Measurements from ENCODE around the gene EXOC3L2. TPM values are rescaled to one million over a fixed set of nuclear protein-coding genes. Genes with fewer than 3 reads are reported as not detected.

Gene EXOC3L2
- total and polyA plus RNA-seq, 4 donors: 0.19 to 2.9 (median 0.95) TPM

DNA sequence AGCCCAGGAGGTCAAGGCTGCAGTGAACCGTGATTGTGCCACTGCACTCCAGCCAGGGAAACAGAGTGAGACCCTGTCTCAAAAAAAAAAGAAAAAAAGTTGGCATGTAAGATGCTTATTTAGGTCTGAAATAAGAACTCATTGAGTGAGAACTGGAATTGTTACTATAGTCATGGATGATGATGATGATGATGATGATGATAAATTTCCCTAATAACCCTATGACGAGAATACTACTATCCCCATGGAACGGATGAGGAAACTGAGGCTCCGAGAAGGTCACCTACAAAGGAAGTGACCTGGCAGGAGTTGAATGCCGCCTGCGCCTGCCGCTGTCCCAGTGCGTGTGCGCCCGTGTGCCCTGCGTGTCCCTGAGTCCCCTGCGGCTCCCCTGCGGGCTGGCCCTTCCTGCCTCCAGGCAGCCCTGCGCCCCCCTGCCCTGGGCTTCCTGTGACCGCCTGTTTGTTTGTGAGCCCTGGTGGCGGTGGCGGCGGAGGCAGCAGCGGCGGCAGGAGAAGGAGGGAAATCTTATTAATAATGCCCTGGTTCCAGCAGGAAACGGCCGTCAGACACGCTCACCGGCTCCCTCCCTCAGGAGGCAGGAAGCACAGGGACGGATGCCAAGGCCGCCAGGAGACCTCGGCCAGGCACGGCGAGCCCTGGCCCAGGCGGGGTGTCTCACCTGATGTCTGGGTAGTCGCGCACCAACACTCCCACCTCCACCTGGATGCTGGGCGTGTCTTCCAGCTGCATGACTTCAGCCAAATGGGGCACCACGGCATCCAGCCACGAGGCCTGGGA lies 29.6 kb downstream of the EXOC3L2 start:
- no peaks in the 10 kb centered on the region for H3K9me3 ChIP-seq (ENCODE audit: control insufficient read depth, insufficient read depth, low read length)
- peaks cover 44% of the 10 kb centered on the region for H3K27me3 ChIP-seq (ENCODE audit: control insufficient read depth, insufficient read depth, low read length)
- no peak overlapping the region for H3K27ac ChIP-seq (ENCODE audit: low read depth, low read length)
- H3K4me1 ChIP-seq (ENCODE audit: control insufficient read depth, insufficient read depth, low read length): peaks cover 15% of the 10 kb centered on the region
- no peaks in the 10 kb centered on the region for H3K36me3 ChIP-seq (ENCODE audit: control insufficient read depth, insufficient read depth, low read length)
- H3K4me3 ChIP-seq (ENCODE audit: low read depth, low read length): no peak overlapping the region
- WGBS (ENCODE audit: insufficient coverage): 12% methylated on average over 34 of the region's 35 CpGs
- no peak for DNase-seq (ENCODE audit: low read depth in 4 of 6, low spot score in 6 of 6)

DNA sequence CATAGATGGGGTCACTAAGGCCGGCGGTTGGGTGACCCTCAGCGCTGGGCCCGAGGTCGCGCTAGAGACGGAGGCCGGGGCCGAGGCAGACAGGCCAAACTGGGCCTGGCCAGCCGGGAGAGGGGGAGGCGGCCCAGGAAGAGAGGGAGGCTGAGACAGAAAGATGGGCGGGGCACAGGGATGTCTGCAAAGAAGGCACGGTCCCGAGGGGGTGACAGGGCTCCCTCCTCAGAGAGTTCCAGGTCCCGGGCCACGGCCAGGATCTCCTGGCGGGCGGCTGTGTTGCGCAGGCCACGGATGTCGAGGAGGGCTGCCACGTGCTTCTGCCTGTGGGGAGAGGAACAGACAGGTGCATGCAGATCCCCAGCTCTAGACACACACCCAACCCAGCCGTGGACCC lies 32.2 kb downstream of the EXOC3L2 start:
- 68% methylated on average over 19 of the region's 23 CpGs for WGBS (ENCODE audit: insufficient coverage)
- no peaks in the 10 kb centered on the region for H3K36me3 ChIP-seq (ENCODE audit: control insufficient read depth, insufficient read depth, low read length)
- H3K4me1 ChIP-seq (ENCODE audit: control insufficient read depth, insufficient read depth, low read length): peaks cover 15% of the 10 kb centered on the region
- H3K9me3 ChIP-seq (ENCODE audit: control insufficient read depth, insufficient read depth, low read length): no peaks in the 10 kb centered on the region
- H3K27ac ChIP-seq (ENCODE audit: low read depth, low read length): no peak overlapping the region
- peaks cover 39% of the 10 kb centered on the region for H3K27me3 ChIP-seq (ENCODE audit: control insufficient read depth, insufficient read depth, low read length)
- H3K4me3 ChIP-seq (ENCODE audit: low read depth, low read length): no peak overlapping the region
- DNase-seq (ENCODE audit: low read depth in 4 of 6, low spot score in 6 of 6): no peak

DNA sequence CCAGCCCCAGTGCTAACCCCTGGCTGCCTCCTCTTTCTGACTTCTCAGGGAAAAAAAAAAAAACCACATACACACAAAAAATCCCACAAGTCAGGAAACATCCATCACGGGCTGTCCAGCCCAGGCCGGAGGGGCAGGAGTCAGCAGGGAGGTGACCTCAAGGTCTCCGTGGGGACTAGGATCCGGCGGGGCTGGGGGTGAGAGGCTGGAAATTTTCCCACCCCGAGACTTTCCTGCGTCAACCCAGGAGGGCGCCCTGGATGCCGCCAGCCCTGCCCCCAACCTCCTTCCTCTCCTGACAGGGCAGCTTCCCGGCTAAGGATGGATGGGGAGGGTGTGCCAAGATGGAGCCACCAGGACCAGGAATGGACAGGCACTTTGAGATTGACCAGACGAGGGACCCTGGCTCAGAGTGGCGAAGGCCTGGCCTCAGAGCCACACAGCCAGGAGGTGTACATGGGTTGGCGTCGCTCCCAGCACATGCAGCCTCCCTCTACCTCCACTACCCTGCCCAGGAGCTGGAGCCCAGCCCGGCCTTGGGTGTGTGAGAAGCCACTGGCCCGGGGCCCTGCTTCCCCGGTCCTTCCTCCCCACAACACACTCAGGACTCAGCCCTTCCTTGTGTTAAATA lies 33.3 kb downstream of the EXOC3L2 start:
- no peaks in the 10 kb centered on the region for H3K9me3 ChIP-seq (ENCODE audit: control insufficient read depth, insufficient read depth, low read length)
- H3K27ac ChIP-seq (ENCODE audit: low read depth, low read length): no peak overlapping the region
- peaks cover 28% of the 10 kb centered on the region for H3K27me3 ChIP-seq (ENCODE audit: control insufficient read depth, insufficient read depth, low read length)
- no peaks in the 10 kb centered on the region for H3K36me3 ChIP-seq (ENCODE audit: control insufficient read depth, insufficient read depth, low read length)
- DNase-seq (ENCODE audit: low read depth in 4 of 6, low spot score in 6 of 6): peak in 1 of 6 donors; percentile 14
- peaks cover 8% of the 10 kb centered on the region for H3K4me1 ChIP-seq (ENCODE audit: control insufficient read depth, insufficient read depth, low read length)
- no peak overlapping the region for H3K4me3 ChIP-seq (ENCODE audit: low read depth, low read length)
- 39% methylated on average over 3 of the region's 17 CpGs for WGBS (ENCODE audit: insufficient coverage)

DNA sequence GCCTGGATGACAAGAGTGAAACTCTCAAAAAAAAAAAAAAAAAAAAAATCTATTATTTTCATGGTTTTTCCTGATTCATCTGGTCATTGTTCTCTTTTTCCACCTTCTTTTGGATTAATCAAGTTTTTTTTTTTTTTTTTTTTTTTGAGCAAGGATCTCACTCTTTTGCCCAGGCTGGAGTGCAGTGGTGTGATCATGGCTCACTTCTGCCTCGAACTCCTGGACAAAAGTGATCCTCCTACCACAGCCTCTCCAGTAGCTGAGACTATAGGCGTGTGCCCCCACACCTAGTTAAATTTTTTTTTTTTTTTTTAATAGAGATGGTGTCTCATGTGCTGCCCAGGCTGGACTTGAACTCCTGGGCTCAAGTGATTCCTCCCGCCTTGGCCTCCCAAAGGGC lies 38.9 kb downstream of the EXOC3L2 start:
- Histone ChIP-seq H3K4me1 (ENCODE audit: control insufficient read depth, insufficient read depth, low read length) (no peaks in the 10 kb centered on the region), H3K4me3 (ENCODE audit: low read depth, low read length) (no peak overlapping the region), H3K36me3 (ENCODE audit: control insufficient read depth, insufficient read depth, low read length) (no peaks in the 10 kb centered on the region), H3K27ac (ENCODE audit: low read depth, low read length) (no peak overlapping the region), H3K9me3 (ENCODE audit: control insufficient read depth, insufficient read depth, low read length) (no peaks in the 10 kb centered on the region), H3K27me3 (ENCODE audit: control insufficient read depth, insufficient read depth, low read length) (no peaks in the 10 kb centered on the region)
- DNase-seq (ENCODE audit: low read depth in 4 of 6, low spot score in 6 of 6): no peak
- WGBS (ENCODE audit: insufficient coverage): no CpG with 5 or more reads among the region's 3 CpGs

- Histone ChIP-seq H3K9me3 (ENCODE audit: control insufficient read depth, insufficient read depth, low read length) (no peaks in the 10 kb centered on the region), H3K27me3 (ENCODE audit: control insufficient read depth, insufficient read depth, low read length) (no peaks in the 10 kb centered on the region), H3K4me3 (ENCODE audit: low read depth, low read length) (no peak overlapping the region), H3K36me3 (ENCODE audit: control insufficient read depth, insufficient read depth, low read length) (no peaks in the 10 kb centered on the region), H3K27ac (ENCODE audit: low read depth, low read length) (no peak overlapping the region), H3K4me1 (ENCODE audit: control insufficient read depth, insufficient read depth, low read length) (no peaks in the 10 kb centered on the region)
- DNase-seq (ENCODE audit: low read depth in 4 of 6, low spot score in 6 of 6): no peak
- WGBS (ENCODE audit: insufficient coverage): 90% methylated on average over 4 of the region's 12 CpGs
Measured at GRCh38 chr19:45205810-45206209, 39.4 kb downstream of the EXOC3L2 start.

DNA sequence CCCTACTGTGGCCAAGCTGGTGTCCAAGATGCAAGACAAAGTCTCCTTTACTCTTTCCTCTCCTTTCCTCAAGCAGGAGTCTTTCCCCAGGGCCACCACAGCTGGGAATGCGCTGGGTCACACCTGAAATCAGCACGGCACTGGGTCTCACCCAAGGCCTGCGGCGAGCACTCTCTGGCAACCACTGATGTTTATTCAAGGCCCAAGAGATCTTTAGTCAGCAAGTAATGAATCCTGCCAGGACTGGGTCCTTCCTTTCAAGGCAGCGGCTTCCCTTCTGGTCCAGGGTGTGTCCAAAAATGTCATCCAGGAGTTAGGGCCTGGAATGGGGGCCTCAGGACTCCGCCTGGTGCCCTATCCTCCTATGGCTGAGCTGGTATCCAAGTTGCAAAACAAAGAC lies 42.6 kb downstream of the EXOC3L2 start:
- WGBS (ENCODE audit: insufficient coverage): 86% methylated on average over 6 of the region's 6 CpGs
- no peak overlapping the region for H3K4me3 ChIP-seq (ENCODE audit: low read depth, low read length)
- H3K9me3 ChIP-seq (ENCODE audit: control insufficient read depth, insufficient read depth, low read length): no peaks in the 10 kb centered on the region
- no peak overlapping the region for H3K27ac ChIP-seq (ENCODE audit: low read depth, low read length)
- no peaks in the 10 kb centered on the region for H3K4me1 ChIP-seq (ENCODE audit: control insufficient read depth, insufficient read depth, low read length)
- H3K27me3 ChIP-seq (ENCODE audit: control insufficient read depth, insufficient read depth, low read length): no peaks in the 10 kb centered on the region
- DNase-seq (ENCODE audit: low read depth in 4 of 6, low spot score in 6 of 6): no peak
- H3K36me3 ChIP-seq (ENCODE audit: control insufficient read depth, insufficient read depth, low read length): no peaks in the 10 kb centered on the region

DNA sequence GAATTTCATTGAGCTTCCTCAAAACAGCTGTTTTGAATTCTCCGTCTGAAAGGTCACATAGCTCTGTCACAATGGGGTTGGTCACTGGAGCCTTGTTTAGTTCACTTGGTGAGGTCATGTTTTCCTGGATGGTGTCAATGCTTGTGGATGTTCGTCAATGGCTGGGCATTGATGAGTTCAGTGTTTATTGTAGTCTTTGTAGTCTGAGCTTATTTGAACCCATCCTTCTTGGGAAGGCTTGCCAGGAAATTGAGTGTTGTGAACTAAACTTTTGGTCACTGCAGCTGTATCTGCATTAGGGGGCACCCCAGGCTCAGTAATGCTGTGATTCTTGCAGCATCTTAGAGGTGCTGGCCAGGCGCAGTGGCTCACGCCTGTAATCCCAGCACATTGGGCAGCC lies 44.6 kb downstream of the EXOC3L2 start:
- no peak overlapping the region for H3K27ac ChIP-seq (ENCODE audit: low read depth, low read length)
- H3K27me3 ChIP-seq (ENCODE audit: control insufficient read depth, insufficient read depth, low read length): no peaks in the 10 kb centered on the region
- peak in 2 of 6 donors; percentile 40 to 56 for DNase-seq (ENCODE audit: low read depth in 4 of 6, low spot score in 6 of 6)
- H3K4me1 ChIP-seq (ENCODE audit: control insufficient read depth, insufficient read depth, low read length): no peaks in the 10 kb centered on the region
- no peaks in the 10 kb centered on the region for H3K9me3 ChIP-seq (ENCODE audit: control insufficient read depth, insufficient read depth, low read length)
- 52% methylated on average over 4 of the region's 4 CpGs for WGBS (ENCODE audit: insufficient coverage)
- H3K4me3 ChIP-seq (ENCODE audit: low read depth, low read length): no peak overlapping the region
- H3K36me3 ChIP-seq (ENCODE audit: control insufficient read depth, insufficient read depth, low read length): no peaks in the 10 kb centered on the region

DNA sequence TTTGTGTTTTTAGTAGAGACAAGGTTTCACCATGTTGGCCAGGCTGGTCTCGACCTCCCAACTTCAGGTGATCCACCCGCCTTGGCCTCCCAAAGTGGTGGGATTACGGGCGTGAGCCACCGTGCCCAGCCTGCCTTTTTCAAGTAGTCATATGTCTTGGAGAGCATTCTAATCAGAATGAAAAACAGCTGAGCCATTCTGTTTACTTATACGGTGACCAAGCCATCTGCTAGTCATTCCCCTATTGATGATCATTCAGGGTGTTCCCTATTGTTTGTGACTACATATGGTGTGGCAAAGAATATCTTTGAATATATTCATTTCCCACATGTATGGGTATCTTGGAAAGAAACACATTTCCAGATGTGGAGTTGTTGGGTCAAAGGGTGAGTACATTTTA lies 49.4 kb downstream of the EXOC3L2 start:
- Histone ChIP-seq H3K27me3 (ENCODE audit: control insufficient read depth, insufficient read depth, low read length) (no peaks in the 10 kb centered on the region), H3K4me3 (ENCODE audit: low read depth, low read length) (no peak overlapping the region), H3K36me3 (ENCODE audit: control insufficient read depth, insufficient read depth, low read length) (no peaks in the 10 kb centered on the region), H3K4me1 (ENCODE audit: control insufficient read depth, insufficient read depth, low read length) (no peaks in the 10 kb centered on the region), H3K27ac (ENCODE audit: low read depth, low read length) (no peak overlapping the region), H3K9me3 (ENCODE audit: control insufficient read depth, insufficient read depth, low read length) (no peaks in the 10 kb centered on the region)
- no peak for DNase-seq (ENCODE audit: low read depth in 4 of 6, low spot score in 6 of 6)
- WGBS (ENCODE audit: insufficient coverage): 89% methylated on average over 2 of the region's 6 CpGs

DNA sequence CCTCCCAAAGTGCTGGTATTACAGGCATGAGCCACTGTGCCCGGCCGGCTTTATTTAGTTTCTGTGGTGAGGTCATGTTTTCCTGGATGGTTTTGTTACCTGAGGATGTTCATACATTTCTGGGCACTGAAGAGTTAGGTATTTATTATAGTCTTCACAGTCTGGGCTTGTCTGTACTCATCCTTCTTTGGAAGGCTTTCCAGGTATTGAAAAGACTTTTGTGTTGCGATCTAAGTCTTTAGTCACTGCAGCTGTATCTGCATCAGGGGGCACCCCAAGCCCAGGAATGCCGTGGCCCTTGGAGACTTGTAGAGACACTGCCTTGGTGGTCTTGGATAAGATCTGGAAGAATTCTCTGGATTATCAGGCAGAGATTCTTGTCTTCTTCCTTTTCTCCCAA lies 53.8 kb downstream of the EXOC3L2 start:
- H3K4me3 ChIP-seq (ENCODE audit: low read depth, low read length): no peak overlapping the region
- H3K27me3 ChIP-seq (ENCODE audit: control insufficient read depth, insufficient read depth, low read length): no peaks in the 10 kb centered on the region
- no peaks in the 10 kb centered on the region for H3K9me3 ChIP-seq (ENCODE audit: control insufficient read depth, insufficient read depth, low read length)
- WGBS (ENCODE audit: insufficient coverage): 79% methylated on average over 2 of the region's 4 CpGs
- no peak overlapping the region for H3K27ac ChIP-seq (ENCODE audit: low read depth, low read length)
- no peaks in the 10 kb centered on the region for H3K4me1 ChIP-seq (ENCODE audit: control insufficient read depth, insufficient read depth, low read length)
- no peak for DNase-seq (ENCODE audit: low read depth in 4 of 6, low spot score in 6 of 6)
- no peaks in the 10 kb centered on the region for H3K36me3 ChIP-seq (ENCODE audit: control insufficient read depth, insufficient read depth, low read length)

- Histone ChIP-seq H3K27ac (ENCODE audit: low read depth, low read length) (no peak overlapping the region), H3K27me3 (ENCODE audit: control insufficient read depth, insufficient read depth, low read length) (no peaks in the 10 kb centered on the region), H3K4me3 (ENCODE audit: low read depth, low read length) (no peak overlapping the region), H3K4me1 (ENCODE audit: control insufficient read depth, insufficient read depth, low read length) (no peaks in the 10 kb centered on the region), H3K9me3 (ENCODE audit: control insufficient read depth, insufficient read depth, low read length) (no peaks in the 10 kb centered on the region), H3K36me3 (ENCODE audit: control insufficient read depth, insufficient read depth, low read length) (no peaks in the 10 kb centered on the region)
- no CpG with 5 or more reads among the region's 1 CpG for WGBS (ENCODE audit: insufficient coverage)
- DNase-seq (ENCODE audit: low read depth in 4 of 6, low spot score in 6 of 6): no peak
Measured at GRCh38 chr19:45189971-45190370, 55.2 kb downstream of the EXOC3L2 start.
